PC-3 (cell line): ENCODE measurements around the gene NTN5. TPM values are rescaled to one million over a fixed set of nuclear protein-coding genes. Genes with fewer than 3 reads are reported as not detected.
A peak's percentile ranks its signal among the peaks of the same experiment; 100 is the strongest.

Experiments
- ATAC-seq: fragments of 200-7000 bp; cut with Tn5 transposase; 2 replicates; pipeline ENCODE4 v1.9.1; 2020; ENCODE audit warnings: mild to moderate bottlenecking, moderate library complexity
- BruUV-seq: library from RNA; stranded (reverse); fragments of 400-500 nt; replicated peaks from 2 replicates; lab custom pipeline; 2021; lab: Mats Ljungman, UMichigan
- CTCF ChIA-PET: fragments of 300-600 bp; sonication (Branson Sonifier 250); formaldehyde crosslinking; loops from one replicate; lab custom pipeline; 2022; ENCODE audit warnings: antibody characterized with exemption; lab: Charles Lee
- POLR2A ChIA-PET: fragments of 300-600 bp; sonication (Branson Sonifier 250); formaldehyde crosslinking; loops from one replicate; lab custom pipeline; 2022; ENCODE audit warnings: antibody characterized with exemption; ENCODE audit not compliant: unreplicated experiment; lab: Charles Lee
- DNase-seq: peaks from one replicate; pipeline ENCODE4 v3.0.0-alpha.2; 2015
- H2AFZ ChIP-seq: fragments of 300-600 bp; sonication (generic); 2 replicates; pipeline ENCODE4 v1.6.0; 2016; ENCODE audit warnings: antibody characterized with exemption, low read length
- H3F3A ChIP-seq: fragments of 300-600 bp; sonication (generic); one replicate; pipeline ENCODE4 v1.6.0; 2017; ENCODE audit warnings: antibody characterized with exemption, low read length, control low read depth, mild to moderate bottlenecking; ENCODE audit not compliant: unreplicated experiment
- H3K27ac ChIP-seq: fragments of 300-600 bp; sonication (generic); 2 replicates; pipeline ENCODE4 v1.5.1; 2016; ENCODE audit warnings: mild to moderate bottlenecking, low read length
- H3K27me3 ChIP-seq: fragments of 300-600 bp; sonication (generic); 2 replicates; pipeline ENCODE4 v1.6.1; 2016; ENCODE audit warnings: low read length, mixed read lengths
- H3K36me3 ChIP-seq: fragments of 300-600 bp; sonication (generic); 2 replicates; pipeline ENCODE4 v1.6.1; 2016; ENCODE audit warnings: low read depth, mixed run types, low read length, mixed read lengths
- H3K4me1 ChIP-seq: fragments of 300-600 bp; sonication (generic); 2 replicates; pipeline ENCODE4 v1.5.1; 2016; ENCODE audit warnings: low read length; ENCODE audit not compliant: insufficient read depth
- H3K4me2 ChIP-seq: fragments of 300-600 bp; sonication (generic); 2 replicates; pipeline ENCODE4 v1.6.0; 2016; ENCODE audit warnings: low read length
- H3K4me3 ChIP-seq: fragments of 300-600 bp; sonication (generic); 2 replicates; pipeline ENCODE4 v1.5.1; 2016; ENCODE audit warnings: mild to moderate bottlenecking, low read length, mixed read lengths
- H3K79me2 ChIP-seq: fragments of 300-600 bp; sonication (generic); 2 replicates; pipeline ENCODE4 v1.6.1; 2017; ENCODE audit warnings: low read length, mixed read lengths
- H3K9ac ChIP-seq: fragments of 300-600 bp; sonication (generic); 2 replicates; pipeline ENCODE4 v1.6.0; 2016; ENCODE audit warnings: mild to moderate bottlenecking, low read length
- H3K9me2 ChIP-seq: fragments of 300-600 bp; sonication (generic); replicated peaks from 2 replicates; pipeline ENCODE4 v1.6.1; 2016; ENCODE audit warnings: mixed run types, low read length, mixed read lengths
- H3K9me3 ChIP-seq: fragments of 300-600 bp; sonication (generic); 2 replicates; pipeline ENCODE4 v1.6.1; 2016; ENCODE audit warnings: low read length, mixed read lengths
- H4K20me1 ChIP-seq: fragments of 300-600 bp; sonication (generic); 2 replicates; pipeline ENCODE4 v1.6.1; 2016; ENCODE audit warnings: low read length, mixed read lengths
- EZH2 ChIP-seq: fragments of 300-600 bp; sonication (generic); IDR thresholded peaks from one replicate; pipeline ENCODE4 v1.6.1; 2017; ENCODE audit warnings: antibody characterized with exemption, mild to moderate bottlenecking, low read length; ENCODE audit not compliant: unreplicated experiment
- EZH2phosphoT487 ChIP-seq: fragments of 300-600 bp; sonication (generic); IDR thresholded peaks from 2 replicates; pipeline ENCODE4 v1.6.1; 2018; ENCODE audit warnings: mild to moderate bottlenecking, antibody characterized with exemption, low read length, borderline replicate concordance
- intact Hi-C: fragments of 100-400 bp; cut with micrococcal nuclease; formaldehyde crosslinking; loops from 2 replicates; pipeline ENCODE4 v1.9.0; 2023
- total RNA-seq: library from RNA; depleted of rRNA; stranded (reverse); fragments of >200 nt; gene quantifications from 2 replicates; pipeline ENCODE4 v1.2.3, GENCODE V29; 2014
- TF ChIP-seq, protein P1 (sequence below): fragments of 300-600 bp; sonication (generic); conservative IDR thresholded peaks from 2 replicates; pipeline ENCODE4 v1.5.1; 2017; ENCODE audit warnings: antibody characterized with exemption, low read depth, mild to moderate bottlenecking, low read length

Gene NTN5
- total RNA-seq, 1 experiment from 2014 or later: 0.18 TPM

- H3K4me3 ChIP-seq: no peak overlapping the region
- TF ChIP-seq EZH2: no peak
- TF ChIP-seq, protein P1, sequence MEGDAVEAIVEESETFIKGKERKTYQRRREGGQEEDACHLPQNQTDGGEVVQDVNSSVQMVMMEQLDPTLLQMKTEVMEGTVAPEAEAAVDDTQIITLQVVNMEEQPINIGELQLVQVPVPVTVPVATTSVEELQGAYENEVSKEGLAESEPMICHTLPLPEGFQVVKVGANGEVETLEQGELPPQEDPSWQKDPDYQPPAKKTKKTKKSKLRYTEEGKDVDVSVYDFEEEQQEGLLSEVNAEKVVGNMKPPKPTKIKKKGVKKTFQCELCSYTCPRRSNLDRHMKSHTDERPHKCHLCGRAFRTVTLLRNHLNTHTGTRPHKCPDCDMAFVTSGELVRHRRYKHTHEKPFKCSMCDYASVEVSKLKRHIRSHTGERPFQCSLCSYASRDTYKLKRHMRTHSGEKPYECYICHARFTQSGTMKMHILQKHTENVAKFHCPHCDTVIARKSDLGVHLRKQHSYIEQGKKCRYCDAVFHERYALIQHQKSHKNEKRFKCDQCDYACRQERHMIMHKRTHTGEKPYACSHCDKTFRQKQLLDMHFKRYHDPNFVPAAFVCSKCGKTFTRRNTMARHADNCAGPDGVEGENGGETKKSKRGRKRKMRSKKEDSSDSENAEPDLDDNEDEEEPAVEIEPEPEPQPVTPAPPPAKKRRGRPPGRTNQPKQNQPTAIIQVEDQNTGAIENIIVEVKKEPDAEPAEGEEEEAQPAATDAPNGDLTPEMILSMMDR: no peak
- TF ChIP-seq EZH2phosphoT487: no peak
- no peak for DNase-seq
- intact Hi-C loops: no loop called here
- H3K4me1 ChIP-seq: no peaks in the 10 kb centered on the region; the same call in 1 of the 2 replicates
- H3K9ac ChIP-seq: no peak overlapping the region
- H3K27ac ChIP-seq: no peak overlapping the region
- no peaks in the 10 kb centered on the region for H3K9me2 ChIP-seq
- peak overlapping the region; percentile 34; the same call in 1 of the 2 replicates for H3K4me2 ChIP-seq
- peaks cover 9% of the 10 kb centered on the region for H3K79me2 ChIP-seq
- no peaks in the 10 kb centered on the region for H4K20me1 ChIP-seq
- no peaks in the 10 kb centered on the region for H3K36me3 ChIP-seq
- H3K9me3 ChIP-seq: no peaks in the 10 kb centered on the region
- ATAC-seq: no peak
- BruUV-seq: no TSS peak
- no peaks in the 10 kb centered on the region for H3F3A ChIP-seq
- H2AFZ ChIP-seq: no peak overlapping the region
- H3K27me3 ChIP-seq: no peaks in the 10 kb centered on the region
- CTCF ChIA-PET: no interaction called here
- POLR2A ChIA-PET: no interaction called here
These were observed 43.9 kb upstream of the NTN5 start for GRCh38 chr19:48716562-48717291.

GRCh38 chr19:48715681-48716171 is 42.9 kb upstream of the NTN5 start:
- H3K79me2 ChIP-seq: peaks cover 9% of the 10 kb centered on the region
- TF ChIP-seq EZH2phosphoT487 (no peak), EZH2 (no peak)
- TF ChIP-seq, protein P1: no peak
- no peak overlapping the region for H3K4me3 ChIP-seq
- H3F3A ChIP-seq: no peaks in the 10 kb centered on the region
- POLR2A ChIA-PET: no interaction called here
- CTCF ChIA-PET: no interaction called here
- no peaks in the 10 kb centered on the region for H3K36me3 ChIP-seq
- no peaks in the 10 kb centered on the region for H3K9me2 ChIP-seq
- peak overlapping the region; percentile 91; the same call in 1 of the 2 replicates for H3K4me2 ChIP-seq
- H3K9ac ChIP-seq: no peak overlapping the region
- BruUV-seq: no TSS peak
- no peaks in the 10 kb centered on the region for H3K9me3 ChIP-seq
- ATAC-seq: no peak
- no peak for DNase-seq
- no peak overlapping the region for H2AFZ ChIP-seq
- no peaks in the 10 kb centered on the region for H4K20me1 ChIP-seq
- intact Hi-C loops: no loop called here
- no peaks in the 10 kb centered on the region for H3K27me3 ChIP-seq
- H3K27ac ChIP-seq: no peak overlapping the region
- H3K4me1 ChIP-seq: no peaks in the 10 kb centered on the region; the same call in 1 of the 2 replicates
